Fibroblast of mammary gland (primary cell): ENCODE results near the gene POU1F1.

Experiments
- DNase-seq: peaks from one replicate; pipeline ENCODE4 v3.0.0-alpha.2; 2010; ENCODE audit warnings: low read depth
- H3K4me3 ChIP-seq: 2 replicates; pipeline ENCODE4 v1.5.1; 2011; ENCODE audit warnings: low read depth, mild to moderate bottlenecking, low read length, moderate library complexity; ENCODE audit not compliant: control insufficient read depth
- TF ChIP-seq, protein P1 (sequence below): conservative IDR thresholded peaks from 2 replicates; pipeline ENCODE4 v1.5.1; 2011; ENCODE audit warnings: low read depth, low read length, inconsistent platforms; ENCODE audit not compliant: control insufficient read depth, insufficient read depth

Gene POU1F1

GRCh38 chr3:87276484-87276883 is at the start of gene POU1F1:
Gene POU1F1, minus strand, starts transcription at chr3:87276584. Its CDS starts 122 bp downstream, at chr3:87276462.
- DNase-seq, result no peak
- H3K4me3 ChIP-seq, result no peak within 1 kb of the TSS
- TF ChIP-seq, protein P1, sequence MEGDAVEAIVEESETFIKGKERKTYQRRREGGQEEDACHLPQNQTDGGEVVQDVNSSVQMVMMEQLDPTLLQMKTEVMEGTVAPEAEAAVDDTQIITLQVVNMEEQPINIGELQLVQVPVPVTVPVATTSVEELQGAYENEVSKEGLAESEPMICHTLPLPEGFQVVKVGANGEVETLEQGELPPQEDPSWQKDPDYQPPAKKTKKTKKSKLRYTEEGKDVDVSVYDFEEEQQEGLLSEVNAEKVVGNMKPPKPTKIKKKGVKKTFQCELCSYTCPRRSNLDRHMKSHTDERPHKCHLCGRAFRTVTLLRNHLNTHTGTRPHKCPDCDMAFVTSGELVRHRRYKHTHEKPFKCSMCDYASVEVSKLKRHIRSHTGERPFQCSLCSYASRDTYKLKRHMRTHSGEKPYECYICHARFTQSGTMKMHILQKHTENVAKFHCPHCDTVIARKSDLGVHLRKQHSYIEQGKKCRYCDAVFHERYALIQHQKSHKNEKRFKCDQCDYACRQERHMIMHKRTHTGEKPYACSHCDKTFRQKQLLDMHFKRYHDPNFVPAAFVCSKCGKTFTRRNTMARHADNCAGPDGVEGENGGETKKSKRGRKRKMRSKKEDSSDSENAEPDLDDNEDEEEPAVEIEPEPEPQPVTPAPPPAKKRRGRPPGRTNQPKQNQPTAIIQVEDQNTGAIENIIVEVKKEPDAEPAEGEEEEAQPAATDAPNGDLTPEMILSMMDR, result no peak

DNA sequence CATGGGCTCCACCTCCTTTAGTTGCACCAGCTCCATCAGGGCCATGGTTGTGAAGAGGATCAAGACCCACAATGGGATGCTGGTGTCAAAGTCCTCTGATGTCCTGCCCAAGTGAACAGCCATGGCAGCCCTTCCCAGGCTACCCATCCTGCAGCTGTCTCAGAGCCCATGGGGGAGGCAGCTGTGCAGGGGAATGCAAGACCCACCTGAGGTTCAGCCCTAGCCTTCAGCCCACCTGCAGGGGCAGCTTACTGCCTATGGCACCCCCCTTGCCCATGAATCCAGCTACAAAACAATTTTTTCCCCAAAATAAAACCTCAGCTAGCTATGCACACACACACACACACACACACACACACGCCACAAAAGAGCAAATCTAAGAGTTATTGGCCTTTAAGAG is 48.2 kb upstream of the POU1F1 start:
- no peak overlapping the region for H3K4me3 ChIP-seq
- TF ChIP-seq, protein P1, result no peak
- no peak for DNase-seq

DNA sequence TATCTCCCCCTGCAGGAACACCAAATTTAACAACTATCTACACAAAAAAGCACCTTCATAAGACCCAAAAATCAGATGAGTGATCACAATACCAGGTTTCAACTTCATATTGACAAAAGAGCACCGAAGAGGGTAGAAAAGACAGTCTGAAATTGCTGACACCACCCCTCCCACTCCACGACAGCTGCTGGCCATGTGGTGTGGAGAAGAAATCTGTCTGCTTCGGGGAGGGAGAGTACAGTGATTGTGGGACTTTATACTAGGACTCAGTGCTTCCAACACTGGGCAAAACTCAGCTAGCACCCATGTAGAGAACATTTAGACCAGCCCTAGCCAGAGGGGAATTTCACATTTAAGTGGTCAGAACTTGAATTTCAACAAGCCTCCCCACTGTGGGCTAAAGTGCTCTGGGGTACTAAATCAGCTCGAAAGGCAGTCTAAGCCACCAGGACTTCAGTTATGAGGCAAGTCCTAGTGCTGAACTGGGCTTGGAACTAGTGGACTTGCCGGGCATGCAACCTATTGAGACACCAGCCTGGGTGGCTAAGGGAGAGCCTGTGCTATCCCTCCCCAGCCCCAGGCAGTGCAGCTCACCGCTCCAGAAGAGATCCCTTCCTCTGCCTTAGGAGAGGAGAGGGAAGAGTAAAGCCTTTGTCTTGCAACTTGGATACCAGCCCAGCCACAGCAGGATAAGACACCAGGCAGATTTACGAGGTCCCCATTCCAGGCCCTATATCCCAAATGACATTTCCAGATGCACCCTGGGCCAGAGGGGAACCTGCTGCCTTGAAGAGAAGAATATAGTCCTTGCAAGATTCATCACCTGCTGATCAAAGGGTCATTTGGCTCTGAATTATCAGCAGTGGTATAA is 44.6 kb upstream of the POU1F1 start:
- TF ChIP-seq, protein P1, result no peak
- no peak for DNase-seq
- no peak overlapping the region for H3K4me3 ChIP-seq

DNA sequence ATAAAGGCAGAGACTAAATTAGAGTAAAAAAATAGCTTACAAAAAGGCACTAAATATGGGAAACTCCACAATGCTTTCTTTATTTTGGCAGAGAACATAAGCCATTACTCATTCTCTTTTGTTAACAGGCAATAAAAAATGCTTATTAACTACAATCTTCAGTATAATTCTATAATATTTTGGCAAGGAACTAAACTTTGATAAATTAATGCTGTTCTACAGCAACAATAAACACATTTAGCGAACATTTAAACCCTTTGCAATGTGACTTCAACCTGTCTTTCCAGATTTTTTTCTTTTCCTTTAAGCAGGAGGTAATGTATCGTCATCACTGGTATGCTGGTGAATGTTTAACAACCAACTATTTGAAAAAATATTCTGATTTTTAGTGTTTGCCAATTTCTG is 42.2 kb upstream of the POU1F1 start:
- no peak for DNase-seq
- TF ChIP-seq, protein P1, result no peak
- H3K4me3 ChIP-seq, result no peak overlapping the region

GRCh38 chr3:87317779-87318178 is 41.4 kb upstream of the POU1F1 start:
- H3K4me3 ChIP-seq, result no peak overlapping the region
- TF ChIP-seq, protein P1, result no peak
- no peak for DNase-seq

DNA sequence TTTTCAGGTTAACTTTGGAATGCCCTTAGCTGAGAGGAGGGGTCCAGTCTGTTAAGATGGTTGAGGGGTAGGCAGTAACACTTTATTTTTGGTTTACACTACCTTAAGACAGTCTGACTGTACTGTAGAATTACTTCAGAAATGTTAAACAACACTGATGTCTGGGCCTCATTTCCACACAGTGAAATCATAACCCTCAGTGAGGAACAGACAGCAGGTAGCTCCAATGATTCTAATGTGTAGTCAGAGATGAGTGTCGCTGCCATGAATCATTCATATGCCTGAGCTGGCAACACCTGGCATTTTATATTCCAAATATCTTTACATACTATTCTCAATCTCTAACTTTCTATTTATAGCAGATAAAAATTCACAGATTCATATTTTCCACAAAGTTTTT is 37.3 kb upstream of the POU1F1 start:
- no peak for DNase-seq
- H3K4me3 ChIP-seq, result no peak overlapping the region
- TF ChIP-seq, protein P1, result no peak
